D721Med (cell line): ENCODE data around the gene STXBP4.

Source experiments
- DNase-seq: peaks from one replicate; pipeline ENCODE4 v3.0.0; 2011; ENCODE audit warnings: low spot score; ENCODE audit not compliant: insufficient read length
- FAIRE-seq: peaks from 2 replicates; lab custom pipeline; 2011; peaks lifted over from hg19 to GRCh38; lab: Jason Lieb, UNC
- CTCF ChIP-seq: IDR thresholded peaks from 2 replicates; pipeline ENCODE4 v1.5.1; 2012; ENCODE audit warnings: mild to moderate bottlenecking, control low read depth; ENCODE audit not compliant: insufficient read depth; ENCODE audit errors: missing control alignments

Gene STXBP4

DNA sequence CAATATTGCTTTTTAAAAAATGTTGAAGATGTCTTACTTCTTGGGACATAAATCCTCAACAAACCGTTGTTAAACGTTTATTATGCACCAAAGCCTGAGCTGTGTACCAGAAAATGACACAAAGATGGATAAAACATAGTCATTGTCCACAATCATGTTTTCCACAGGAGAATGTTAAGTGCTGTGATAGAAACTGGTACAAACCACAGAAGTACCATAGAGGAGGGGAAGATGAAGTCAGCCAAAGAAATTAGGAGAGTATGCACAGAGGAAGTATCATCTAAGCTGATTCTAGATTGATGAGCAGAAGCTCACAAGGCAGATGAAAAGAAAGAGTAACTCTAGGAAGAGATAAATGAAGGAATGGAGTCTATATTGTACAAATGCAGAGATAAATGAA, 153.5 kb downstream of the STXBP4 start:
- no peak for TF ChIP-seq CTCF
- FAIRE-seq, result no peak
- no peak for DNase-seq

GRCh38 chr17:55124730-55125360, 156.3 kb downstream of the STXBP4 start:
- DNase-seq (no peak), FAIRE-seq (no peak)
- no peak for TF ChIP-seq CTCF

DNA sequence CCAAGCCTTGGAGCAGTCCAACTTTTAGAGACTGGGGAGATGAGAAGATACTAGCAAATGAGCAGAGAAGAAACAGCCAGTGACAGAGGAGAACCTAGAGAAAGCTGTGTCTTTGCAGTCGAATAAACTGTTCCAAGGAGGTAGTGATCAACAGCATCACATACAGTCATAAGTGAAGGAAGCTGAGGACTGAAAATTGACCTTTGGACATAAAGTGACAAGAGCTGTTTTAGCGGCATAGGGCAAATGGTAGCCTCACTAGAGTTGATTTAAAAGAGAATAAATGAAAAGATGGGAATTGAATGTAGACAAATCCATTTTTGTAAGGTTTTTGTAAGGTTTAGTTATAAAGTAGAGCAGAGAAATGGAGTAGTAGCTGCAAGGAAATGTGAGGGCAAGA, 165.0 kb downstream of the STXBP4 start:
- DNase-seq (no peak), FAIRE-seq (no peak)
- no peak for TF ChIP-seq CTCF

GRCh38 chr17:55134486-55135157, 166.1 kb downstream of the STXBP4 start:
- DNase-seq (no peak), FAIRE-seq (no peak)
- TF ChIP-seq CTCF, result no peak

DNA sequence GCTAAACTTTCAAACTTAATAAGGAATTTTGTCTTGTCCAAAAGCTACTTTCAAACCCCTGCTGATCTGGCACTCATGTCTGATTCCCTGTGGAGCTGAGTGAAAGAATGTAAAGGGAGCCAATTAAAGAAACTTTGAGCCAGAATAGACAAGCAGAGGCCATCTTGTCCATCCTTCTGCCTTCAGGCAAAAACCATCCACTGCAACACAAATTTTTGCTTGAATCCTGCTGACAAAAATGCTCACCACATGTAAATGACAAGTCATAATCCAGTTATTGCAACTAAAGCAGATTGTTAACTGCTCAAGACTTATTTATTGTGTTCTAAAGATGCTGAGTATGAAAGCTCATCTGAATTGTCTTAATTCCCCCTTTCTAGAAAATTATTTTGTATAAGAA, 172.2 kb downstream of the STXBP4 start:
- no peak for DNase-seq
- no peak for TF ChIP-seq CTCF
- FAIRE-seq, result no peak

DNA sequence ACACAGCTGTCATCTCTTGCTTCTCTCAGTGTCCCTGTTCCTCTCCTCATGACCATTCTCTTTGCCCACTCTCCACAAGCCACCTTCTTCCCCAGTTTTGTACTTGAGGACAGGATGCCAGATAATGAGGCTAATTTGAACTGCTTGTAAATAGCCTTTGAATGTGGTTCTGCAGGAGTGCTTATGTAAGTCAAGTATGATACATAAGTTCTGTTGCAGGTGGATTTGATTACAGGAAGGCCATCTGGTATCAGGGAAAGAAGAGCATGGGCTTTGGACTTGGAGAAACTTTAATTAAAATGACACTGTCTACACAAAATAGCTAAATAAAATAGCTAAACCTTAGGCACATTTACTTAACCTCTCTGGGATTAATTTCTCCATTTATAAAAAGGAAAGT, 176.0 kb downstream of the STXBP4 start:
- TF ChIP-seq CTCF, result no peak
- FAIRE-seq (no peak), DNase-seq (no peak)

DNA sequence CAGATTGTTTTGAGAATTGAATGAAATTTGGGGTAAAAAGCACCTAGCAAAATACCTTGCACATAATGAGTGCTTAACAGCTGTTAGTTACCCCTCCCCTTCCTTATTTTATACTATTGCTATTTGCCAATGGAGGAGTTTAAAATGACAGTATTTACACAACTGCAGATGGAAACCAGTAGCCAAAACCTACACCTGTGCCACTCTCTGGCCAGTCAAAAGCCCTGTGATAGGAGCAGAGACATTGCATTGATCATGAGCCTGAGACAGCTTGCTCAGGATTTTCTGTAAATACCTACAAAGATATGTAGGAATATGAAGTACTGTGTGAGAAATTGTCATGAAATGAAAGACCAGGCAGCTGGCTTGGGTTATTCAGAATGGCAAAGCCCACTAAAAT, 180.9 kb downstream of the STXBP4 start:
- DNase-seq (no peak), FAIRE-seq (no peak)
- TF ChIP-seq CTCF, result no peak
